ENCODE data around the gene CD40. TPM values are rescaled to one million over a fixed set of nuclear protein-coding genes. Genes with fewer than 3 reads are reported as not detected.

Gene CD40
- polyA plus RNA-seq, 2 of the 4 experiments (the other 2 are of a cell fraction) = 4.9 to 5.2 TPM

- no peak overlapping the region for H3K4me3 ChIP-seq
- WGBS (ENCODE audit: missing lambda C conversion rate) = 25% methylated on average over 4 of the region's 4 CpGs
- ATAC-seq (peak in 1 of 2 experiments; percentile 17; a peak in 3 of 6 replicates), DNase-seq (ENCODE audit: low read depth in 1 of 2, low spot score in 1 of 2) (peak; percentile 20 to 68), FAIRE-seq (no peak)
- ChIA-PET CTCF (interaction anchor here (0.5 to 1.7 kb wide), 12 partner anchors 8 to 207 kb away, joined by 3 to 13 read pairs (median 3); no protein-coding TSS in a partner anchor), POLR2A (no interaction called here)
- H3K4me2 ChIP-seq = peak overlapping the region; percentile 79
- peaks cover 45% of the 10 kb centered on the region for H3K4me1 ChIP-seq
- no peaks in the 10 kb centered on the region for H3K9me3 ChIP-seq
- H3K27ac ChIP-seq = peak overlapping the region in 1 of 2 experiments; percentile 24; a peak in 3 of 6 replicates
- TF ChIP-seq RNF2 (IDR thresholded peaks at IDR 0.05; ENCODE audit: borderline replicate concordance, low read depth) (no peak), JUN (IDR thresholded peaks at IDR 0.05) (0 out of 5 replicates have a peak, but pooled peaks of 1 of the 2 experiments have one; percentile 19), EHF (CRISPR knock-in tag; IDR thresholded peaks at IDR 0.05) (no peak), E2F6 (IDR thresholded peaks at IDR 0.05; ENCODE audit: borderline replicate concordance, low read depth) (no peak), ESRRA (IDR thresholded peaks at IDR 0.05; ENCODE audit: borderline replicate concordance, low read length) (no peak), HMGXB4 (CRISPR knock-in tag; IDR thresholded peaks at IDR 0.05; ENCODE audit: borderline replicate concordance) (no peak), ZFP36 (IDR thresholded peaks at IDR 0.05; ENCODE audit: borderline replicate concordance, partially characterized antibody) (no peak), JUNB (IDR thresholded peaks at IDR 0.05) (no peak), EP300 (IDR thresholded peaks at IDR 0.05) (no peak), GATA3 (IDR thresholded peaks at IDR 0.05; ENCODE audit: borderline replicate concordance) (peak; percentile 44; the same call in 1 of the 2 replicates), RAD21 (conservative IDR thresholded peaks at IDR 0.05 in 1 of 2, IDR thresholded peaks at IDR 0.05 in 1 of 2) (no peak), POLR2AphosphoS2 (conservative IDR thresholded peaks at IDR 0.05; ENCODE audit: low read length) (no peak), RARB (CRISPR knock-in tag; IDR thresholded peaks at IDR 0.05) (no peak), ZNF302 (CRISPR knock-in tag; IDR thresholded peaks at IDR 0.05) (no peak), MAFK (IDR thresholded peaks at IDR 0.05; ENCODE audit: partially characterized antibody) (no peak), HES2 (IDR thresholded peaks at IDR 0.05) (no peak), CEBPB (IDR thresholded peaks at IDR 0.05) (peak; percentile 84 to 90), CHD2 (IDR thresholded peaks at IDR 0.05; ENCODE audit: low read length, partially characterized antibody) (no peak), CTCF (IDR thresholded peaks at IDR 0.05) (no peak), CBX8 (IDR thresholded peaks at IDR 0.05) (no peak), BCL3 (IDR thresholded peaks at IDR 0.05) (no peak), FOSL2 (IDR thresholded peaks at IDR 0.05) (no peak), FOSL2 (CRISPR knock-in tag; IDR thresholded peaks at IDR 0.05) (peak; percentile 89), MAX (IDR thresholded peaks at IDR 0.05) (0 out of 2 replicates have a peak, but pooled peaks have one; percentile 17), NR3C1 (IDR thresholded peaks at IDR 0.05) (no peak), ZC3H11A (IDR thresholded peaks at IDR 0.05) (no peak), HOXA7 (CRISPR knock-in tag; IDR thresholded peaks at IDR 0.05) (no peak), MYC (IDR thresholded peaks at IDR 0.05; ENCODE audit: borderline replicate concordance, low read length) (no peak), SMC3 (IDR thresholded peaks at IDR 0.05) (no peak)
- TF ChIP-seq, protein P1, sequence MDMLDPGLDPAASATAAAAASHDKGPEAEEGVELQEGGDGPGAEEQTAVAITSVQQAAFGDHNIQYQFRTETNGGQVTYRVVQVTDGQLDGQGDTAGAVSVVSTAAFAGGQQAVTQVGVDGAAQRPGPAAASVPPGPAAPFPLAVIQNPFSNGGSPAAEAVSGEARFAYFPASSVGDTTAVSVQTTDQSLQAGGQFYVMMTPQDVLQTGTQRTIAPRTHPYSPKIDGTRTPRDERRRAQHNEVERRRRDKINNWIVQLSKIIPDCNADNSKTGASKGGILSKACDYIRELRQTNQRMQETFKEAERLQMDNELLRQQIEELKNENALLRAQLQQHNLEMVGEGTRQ (IDR thresholded peaks at IDR 0.05) = no peak
- TF ChIP-seq, protein P2, sequence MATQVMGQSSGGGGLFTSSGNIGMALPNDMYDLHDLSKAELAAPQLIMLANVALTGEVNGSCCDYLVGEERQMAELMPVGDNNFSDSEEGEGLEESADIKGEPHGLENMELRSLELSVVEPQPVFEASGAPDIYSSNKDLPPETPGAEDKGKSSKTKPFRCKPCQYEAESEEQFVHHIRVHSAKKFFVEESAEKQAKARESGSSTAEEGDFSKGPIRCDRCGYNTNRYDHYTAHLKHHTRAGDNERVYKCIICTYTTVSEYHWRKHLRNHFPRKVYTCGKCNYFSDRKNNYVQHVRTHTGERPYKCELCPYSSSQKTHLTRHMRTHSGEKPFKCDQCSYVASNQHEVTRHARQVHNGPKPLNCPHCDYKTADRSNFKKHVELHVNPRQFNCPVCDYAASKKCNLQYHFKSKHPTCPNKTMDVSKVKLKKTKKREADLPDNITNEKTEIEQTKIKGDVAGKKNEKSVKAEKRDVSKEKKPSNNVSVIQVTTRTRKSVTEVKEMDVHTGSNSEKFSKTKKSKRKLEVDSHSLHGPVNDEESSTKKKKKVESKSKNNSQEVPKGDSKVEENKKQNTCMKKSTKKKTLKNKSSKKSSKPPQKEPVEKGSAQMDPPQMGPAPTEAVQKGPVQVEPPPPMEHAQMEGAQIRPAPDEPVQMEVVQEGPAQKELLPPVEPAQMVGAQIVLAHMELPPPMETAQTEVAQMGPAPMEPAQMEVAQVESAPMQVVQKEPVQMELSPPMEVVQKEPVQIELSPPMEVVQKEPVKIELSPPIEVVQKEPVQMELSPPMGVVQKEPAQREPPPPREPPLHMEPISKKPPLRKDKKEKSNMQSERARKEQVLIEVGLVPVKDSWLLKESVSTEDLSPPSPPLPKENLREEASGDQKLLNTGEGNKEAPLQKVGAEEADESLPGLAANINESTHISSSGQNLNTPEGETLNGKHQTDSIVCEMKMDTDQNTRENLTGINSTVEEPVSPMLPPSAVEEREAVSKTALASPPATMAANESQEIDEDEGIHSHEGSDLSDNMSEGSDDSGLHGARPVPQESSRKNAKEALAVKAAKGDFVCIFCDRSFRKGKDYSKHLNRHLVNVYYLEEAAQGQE (IDR thresholded peaks at IDR 0.05) = no peak
Observed at GRCh38 chr20:46085179-46085851, 32.8 kb upstream of the CD40 start.

Data from A549 (cell line).